Coronary artery (tissue), 2 donors: ENCODE results near the gene CTTN.

Source experiments
- DNase-seq: peaks from one replicate; pipeline ENCODE4 v3.0.0-alpha.2; 2017; ENCODE audit warnings: low spot score
- H3K27ac ChIP-seq, 2 donors: fragments of 200-600 bp; sonication (generic); one replicate each; pipeline ENCODE4 v1.5.1; 2016 to 2019
- H3K4me3 ChIP-seq: fragments of 200-600 bp; sonication (generic); 2 replicates; pipeline ENCODE4 v1.5.1; 2016; ENCODE audit warnings: mild to moderate bottlenecking, moderate library complexity
- CTCF ChIP-seq: fragments of 200-600 bp; sonication (generic); IDR thresholded peaks from one replicate; pipeline ENCODE4 v1.5.1; 2019; ENCODE audit warnings: antibody characterized with exemption

The CTTN gene

DNA sequence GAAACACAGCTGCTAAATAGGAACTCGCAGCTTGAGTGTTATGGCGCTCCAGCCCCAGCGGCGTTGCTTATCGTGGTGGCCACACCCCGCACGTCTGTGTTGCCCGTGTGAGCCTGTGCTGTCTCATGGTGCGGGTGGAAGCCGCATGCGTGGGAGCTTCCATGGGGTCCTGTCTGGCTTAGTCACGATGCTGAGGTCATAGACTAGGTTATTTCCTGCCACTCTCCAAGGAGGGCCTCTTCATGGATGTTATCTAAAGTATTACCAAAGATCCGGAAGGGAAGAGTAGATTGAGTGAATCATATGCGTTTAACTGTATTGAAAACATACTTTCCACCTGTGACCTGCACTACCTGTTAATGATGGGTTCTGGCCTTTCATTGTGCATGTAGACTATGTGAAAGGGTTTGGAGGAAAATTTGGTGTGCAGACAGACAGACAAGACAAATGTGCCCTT is 21.7 kb downstream of the CTTN start:
- H3K27ac ChIP-seq, result no peak overlapping the region
- TF ChIP-seq CTCF, result no peak
- no peak for DNase-seq

DNA sequence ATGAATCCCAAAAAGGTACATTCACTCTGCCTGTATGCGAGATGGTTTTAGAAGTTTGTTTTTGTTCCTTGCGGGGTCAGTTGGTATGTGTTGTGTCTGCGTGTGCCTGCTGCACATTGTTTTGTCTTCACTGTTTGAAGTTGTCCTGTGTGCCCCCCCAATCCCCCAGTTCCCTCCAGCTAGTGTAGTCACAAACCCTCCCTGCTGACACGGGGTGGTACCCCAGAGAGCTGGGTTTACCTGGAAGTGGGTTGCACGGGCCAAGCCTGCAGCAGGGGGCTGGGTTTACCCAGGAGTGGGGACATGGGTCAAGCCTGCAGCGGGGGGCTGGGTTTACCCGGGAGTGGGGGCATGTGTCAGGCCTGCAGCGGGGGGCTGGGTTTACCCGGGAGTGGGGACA is 22.2 kb downstream of the CTTN start:
- no peak for DNase-seq
- TF ChIP-seq CTCF, result no peak
- no peak overlapping the region for H3K27ac ChIP-seq
- H3K4me3 ChIP-seq, result no peak overlapping the region

More for the DNA sequence above, 21.7 kb downstream of the CTTN start:
- H3K4me3 ChIP-seq, result no peak overlapping the region

GRCh38 chr11:70421123-70421522 is 22.8 kb downstream of the CTTN start:
- no peak overlapping the region for H3K27ac ChIP-seq
- DNase-seq, result no peak
- no peak overlapping the region for H3K4me3 ChIP-seq
- no peak for TF ChIP-seq CTCF

DNA sequence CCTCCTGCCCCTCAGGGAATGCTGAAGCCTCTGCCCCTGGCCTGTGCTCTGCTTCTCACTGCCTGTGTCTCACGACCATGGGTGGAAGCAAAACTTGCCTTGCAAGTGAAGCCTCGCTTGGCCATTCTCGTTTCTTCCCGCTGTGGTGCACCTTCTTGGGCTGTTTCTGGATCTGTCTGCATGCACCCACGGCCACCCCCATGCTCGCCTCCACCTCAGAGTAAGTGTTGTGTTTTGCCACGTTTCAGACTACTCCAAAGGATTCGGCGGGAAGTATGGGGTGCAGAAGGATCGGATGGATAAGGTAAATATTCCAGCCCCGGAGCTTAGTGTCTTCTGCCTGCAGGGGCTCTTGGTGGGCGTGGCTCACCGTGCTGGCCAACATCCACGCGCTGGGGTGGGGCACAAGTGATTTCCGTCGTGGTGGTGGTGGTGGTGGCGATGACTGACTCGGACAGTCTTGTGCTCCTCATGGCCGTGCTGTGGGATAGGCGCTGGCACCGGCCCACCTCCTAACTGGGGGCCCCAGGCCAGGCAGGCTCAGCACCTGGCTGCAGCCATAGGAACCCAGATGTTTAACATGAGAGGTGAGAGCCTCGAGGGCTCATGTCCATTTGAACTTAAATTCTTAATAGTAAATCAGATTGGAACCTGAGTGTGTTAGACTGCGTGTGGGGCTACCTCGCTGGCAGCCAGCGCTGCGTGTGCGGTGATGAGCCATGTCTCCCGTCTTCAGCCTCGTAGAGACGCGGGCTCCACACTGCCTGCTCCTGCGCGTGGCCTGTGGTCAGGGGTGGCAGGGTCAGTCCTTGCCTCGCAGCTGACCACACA is 24.6 kb downstream of the CTTN start:
- Histone ChIP-seq H3K4me3 (no peak overlapping the region), H3K27ac (no peak overlapping the region)
- TF ChIP-seq CTCF, result no peak
- DNase-seq, result no peak

DNA sequence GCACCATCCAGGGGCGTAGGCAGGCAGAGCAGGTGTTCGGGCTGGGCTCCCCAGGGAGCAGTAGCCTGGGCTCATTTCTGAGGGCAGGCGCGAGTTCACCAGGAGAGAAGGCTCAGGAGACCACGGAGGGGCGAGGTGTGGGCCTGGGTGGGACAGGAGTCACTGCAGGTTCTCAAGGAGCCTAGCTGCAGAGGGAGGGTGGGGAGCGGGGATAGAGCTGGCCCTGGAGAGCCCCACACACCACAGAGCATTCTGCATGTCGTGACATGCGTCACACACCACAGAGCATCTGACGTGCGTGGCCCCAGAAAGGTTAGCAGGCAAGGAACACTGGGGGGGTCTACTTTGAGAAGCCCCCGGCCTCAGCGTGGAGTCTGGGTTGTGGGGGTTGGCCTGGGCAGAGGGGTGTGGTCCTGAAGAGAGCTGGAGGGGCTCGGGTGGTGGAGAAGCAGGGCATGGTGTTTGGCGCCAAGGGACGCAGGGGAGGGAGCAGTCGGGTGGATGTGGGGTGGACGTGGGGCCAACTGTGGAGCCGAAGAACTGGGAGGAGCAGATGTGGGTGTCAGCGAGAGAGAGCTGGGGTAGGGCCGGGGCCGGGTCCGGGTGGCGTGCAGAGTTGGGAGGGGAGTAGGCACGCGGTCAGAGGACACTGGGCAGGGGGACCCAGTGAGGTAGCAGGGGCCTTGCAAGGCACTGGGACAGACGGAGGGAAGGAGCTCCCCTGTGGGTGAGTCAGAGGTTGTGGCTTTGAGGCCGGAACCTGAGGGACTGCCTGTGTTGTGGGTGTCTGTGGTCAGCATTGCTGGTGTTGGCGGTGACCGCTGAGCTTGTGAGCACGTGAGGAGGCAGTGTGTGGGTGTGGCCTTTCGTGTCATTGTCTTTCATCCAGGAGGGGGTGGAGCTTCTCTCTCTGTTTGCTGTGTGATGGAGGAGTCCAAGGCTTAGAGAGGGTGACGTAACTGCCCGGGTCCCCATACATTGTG is 25.5 kb downstream of the CTTN start:
- no peak overlapping the region for H3K4me3 ChIP-seq
- no peak for TF ChIP-seq CTCF
- DNase-seq, result no peak
- no peak overlapping the region for H3K27ac ChIP-seq

- no peak overlapping the region for H3K4me3 ChIP-seq
- H3K27ac ChIP-seq, result no peak overlapping the region
- TF ChIP-seq CTCF, result no peak
- no peak for DNase-seq
Observed at GRCh38 chr11:70424765-70425344, 26.5 kb downstream of the CTTN start.
